ENCODE results near the gene CLEC10A. TPM values are rescaled to one million over a fixed set of nuclear protein-coding genes. Genes with fewer than 3 reads are reported as not detected.

CLEC10A gene
- total RNA-seq, 1 experiment from 2014 or later = not detected

GRCh38 chr17:7041607-7042500 is 38.2 kb downstream of the CLEC10A start:
- no peak overlapping the region for H3K4me2 ChIP-seq (ENCODE audit: low read length)
- peaks cover 13% of the 10 kb centered on the region; the same call in 1 of the 2 replicates for H3K4me1 ChIP-seq (ENCODE audit: insufficient read depth, low read length)
- no peak for ATAC-seq
- 0 out of 2 replicates have a peak, but pooled peaks cover under 1% of the 10 kb centered on the region for H3K79me2 ChIP-seq (ENCODE audit: low read length)
- H4K20me1 ChIP-seq (ENCODE audit: low read length) = no peaks in the 10 kb centered on the region
- H3F3A ChIP-seq (ENCODE audit: low read length, unreplicated experiment) = no peaks in the 10 kb centered on the region
- no peaks in the 10 kb centered on the region for H3K36me3 ChIP-seq (ENCODE audit: low read depth, low read length)
- H3K9me2 ChIP-seq (replicated peaks; ENCODE audit: low read length) = no peaks in the 10 kb centered on the region
- intact Hi-C loops (cut with micrococcal nuclease) = no loop called here
- H3K27ac ChIP-seq (ENCODE audit: low read length) = no peak overlapping the region
- H3K27me3 ChIP-seq (ENCODE audit: low read length) = no peaks in the 10 kb centered on the region
- no TSS peak for BruUV-seq (replicated peaks)
- TF ChIP-seq EZH2 (IDR thresholded peaks at IDR 0.05; ENCODE audit: low read length, unreplicated experiment) (no peak), EZH2phosphoT487 (IDR thresholded peaks at IDR 0.05; ENCODE audit: borderline replicate concordance, low read length) (no peak), CTCF (conservative IDR thresholded peaks at IDR 0.05; ENCODE audit: low read depth, low read length) (no peak)
- H2AFZ ChIP-seq (ENCODE audit: low read length) = no peak overlapping the region
- H3K4me3 ChIP-seq (ENCODE audit: low read length) = no peak overlapping the region
- H3K9me3 ChIP-seq (ENCODE audit: low read length) = no peaks in the 10 kb centered on the region
- POLR2A ChIA-PET (ENCODE audit: unreplicated experiment) = no interaction called here
- CTCF ChIA-PET = no interaction called here
- no peak overlapping the region for H3K9ac ChIP-seq (ENCODE audit: low read length)
- no peak for DNase-seq

GRCh38 chr17:7039832-7040231 is 40.2 kb downstream of the CLEC10A start:
- Histone ChIP-seq H3K79me2 (ENCODE audit: low read length) (peaks cover 10% of the 10 kb centered on the region; the same call in 1 of the 2 replicates), H4K20me1 (ENCODE audit: low read length) (no peaks in the 10 kb centered on the region), H3K9me2 (replicated peaks; ENCODE audit: low read length) (no peaks in the 10 kb centered on the region), H3K4me1 (ENCODE audit: insufficient read depth, low read length) (peaks cover 16% of the 10 kb centered on the region), H3K9me3 (ENCODE audit: low read length) (no peaks in the 10 kb centered on the region), H3K9ac (ENCODE audit: low read length) (no peak overlapping the region), H3F3A (ENCODE audit: low read length, unreplicated experiment) (no peaks in the 10 kb centered on the region), H3K27me3 (ENCODE audit: low read length) (no peaks in the 10 kb centered on the region), H2AFZ (ENCODE audit: low read length) (no peak overlapping the region), H3K27ac (ENCODE audit: low read length) (no peak overlapping the region), H3K4me3 (ENCODE audit: low read length) (no peak overlapping the region), H3K4me2 (ENCODE audit: low read length) (no peak overlapping the region), H3K36me3 (ENCODE audit: low read depth, low read length) (no peaks in the 10 kb centered on the region)
- ATAC-seq (no peak), DNase-seq (no peak)
- ChIA-PET CTCF (interaction anchor here (0.6 kb wide), 1 partner anchor 9 kb away, joined by 4 read pairs; no protein-coding TSS in a partner anchor), POLR2A (ENCODE audit: unreplicated experiment) (no interaction called here)
- intact Hi-C loops (cut with micrococcal nuclease) = no loop called here
- TF ChIP-seq CTCF (conservative IDR thresholded peaks at IDR 0.05; ENCODE audit: low read depth, low read length) = no peak
- no peak for TF ChIP-seq EZH2 (IDR thresholded peaks at IDR 0.05; ENCODE audit: low read length, unreplicated experiment)
- TF ChIP-seq EZH2phosphoT487 (IDR thresholded peaks at IDR 0.05; ENCODE audit: borderline replicate concordance, low read length) = no peak
- no TSS peak for BruUV-seq (replicated peaks)

Measured in PC-3 (cell line).